ENCODE results near the gene LHFPL2. TPM values are rescaled to one million over a fixed set of nuclear protein-coding genes. Genes with fewer than 3 reads are reported as not detected.

Gene LHFPL2
- total RNA-seq, 1 experiment from 2014 or later, result 43.6 TPM

- TF ChIP-seq CTCF (IDR thresholded peaks at IDR 0.05; ENCODE audit: unreplicated experiment), result no peak
- no peak for DNase-seq
- intact Hi-C loops (cut with micrococcal nuclease; ENCODE audit: unreplicated experiment), result no loop called here
- BruUV-seq (replicated peaks), result no TSS peak
- Mint-ChIP-seq H3K9me3 (ENCODE audit: low read depth, unreplicated experiment) (peaks cover 3% of the 10 kb centered on the region), H3K27ac (ENCODE audit: unreplicated experiment) (no peak overlapping the region), H3K27me3 (ENCODE audit: unreplicated experiment) (no peaks in the 10 kb centered on the region), H3K36me3 (ENCODE audit: insufficient read depth, unreplicated experiment) (peaks cover 8% of the 10 kb centered on the region), H3K4me3 (ENCODE audit: low read depth, unreplicated experiment) (no peak overlapping the region), H3K4me1 (ENCODE audit: low read depth, unreplicated experiment) (no peaks in the 10 kb centered on the region)
- CTCF ChIA-PET, result no interaction called here
These were observed 103.2 kb downstream of the LHFPL2 start for GRCh38 chr5:78545406-78545805.

- CTCF ChIA-PET, result no interaction called here
- no TSS peak for BruUV-seq (replicated peaks)
- peaks cover 8% of the 10 kb centered on the region for H3K36me3 Mint-ChIP-seq (ENCODE audit: insufficient read depth, unreplicated experiment)
These were observed 103.9 kb downstream of the LHFPL2 start for GRCh38 chr5:78544561-78545201.

GRCh38 chr5:78543916-78544315, 104.7 kb downstream of the LHFPL2 start:
- intact Hi-C loops (cut with micrococcal nuclease; ENCODE audit: unreplicated experiment), result no loop called here
- no peak for DNase-seq
- H3K9me3 Mint-ChIP-seq (ENCODE audit: low read depth, unreplicated experiment), result no peaks in the 10 kb centered on the region
- H3K27me3 Mint-ChIP-seq (ENCODE audit: unreplicated experiment), result no peaks in the 10 kb centered on the region
- peaks cover 8% of the 10 kb centered on the region for H3K36me3 Mint-ChIP-seq (ENCODE audit: insufficient read depth, unreplicated experiment)
- no peak for TF ChIP-seq CTCF (IDR thresholded peaks at IDR 0.05; ENCODE audit: unreplicated experiment)
- CTCF ChIA-PET, result no interaction called here
- H3K27ac Mint-ChIP-seq (ENCODE audit: unreplicated experiment), result no peak overlapping the region
- no TSS peak for BruUV-seq (replicated peaks)
- H3K4me3 Mint-ChIP-seq (ENCODE audit: low read depth, unreplicated experiment), result no peak overlapping the region
- H3K4me1 Mint-ChIP-seq (ENCODE audit: low read depth, unreplicated experiment), result peaks cover 2% of the 10 kb centered on the region

More at GRCh38 chr5:78544561-78545201, 103.9 kb downstream of the LHFPL2 start:
- no peak for TF ChIP-seq CTCF (IDR thresholded peaks at IDR 0.05; ENCODE audit: unreplicated experiment)
- DNase-seq, result no peak
- Mint-ChIP-seq H3K27me3 (ENCODE audit: unreplicated experiment) (no peaks in the 10 kb centered on the region), H3K4me1 (ENCODE audit: low read depth, unreplicated experiment) (no peaks in the 10 kb centered on the region), H3K9me3 (ENCODE audit: low read depth, unreplicated experiment) (no peaks in the 10 kb centered on the region), H3K27ac (ENCODE audit: unreplicated experiment) (no peak overlapping the region), H3K4me3 (ENCODE audit: low read depth, unreplicated experiment) (no peak overlapping the region)
- intact Hi-C loops (cut with micrococcal nuclease; ENCODE audit: unreplicated experiment), result no loop called here

GRCh38 chr5:78543292-78543691, 105.3 kb downstream of the LHFPL2 start:
- Mint-ChIP-seq H3K36me3 (ENCODE audit: insufficient read depth, unreplicated experiment) (peaks cover 8% of the 10 kb centered on the region), H3K27me3 (ENCODE audit: unreplicated experiment) (no peaks in the 10 kb centered on the region), H3K4me3 (ENCODE audit: low read depth, unreplicated experiment) (no peak overlapping the region), H3K4me1 (ENCODE audit: low read depth, unreplicated experiment) (peaks cover 8% of the 10 kb centered on the region), H3K27ac (ENCODE audit: unreplicated experiment) (no peak overlapping the region), H3K9me3 (ENCODE audit: low read depth, unreplicated experiment) (no peaks in the 10 kb centered on the region)
- no peak for DNase-seq
- CTCF ChIA-PET, result no interaction called here
- intact Hi-C loops (cut with micrococcal nuclease; ENCODE audit: unreplicated experiment), result no loop called here
- no peak for TF ChIP-seq CTCF (IDR thresholded peaks at IDR 0.05; ENCODE audit: unreplicated experiment)
- no TSS peak for BruUV-seq (replicated peaks)

Data from Calu3 (cell line).